ENCODE data around the gene PAX3.

GRCh38 chr2:222176890-222177289, 121.9 kb downstream of the PAX3 start:
- no peak for TF ChIP-seq CTCF (IDR thresholded peaks at IDR 0.05)
- TF ChIP-seq POLR2A (IDR thresholded peaks at IDR 0.05): no peak

Measured in lower leg skin (tissue), 3 donors.